HEK293 (cell line): ENCODE data around the gene BAIAP3.
A peak's percentile ranks its signal among the peaks of the same experiment; 100 is the strongest.

Source experiments
- CTCF ChIA-PET: fragments of 350-600 bp; formaldehyde crosslinking; extraction: SDS; loops from one replicate; lab custom pipeline; 2021; ENCODE audit warnings: antibody characterized with exemption; lab: Yijun Ruan, JAX
- POLR2A ChIA-PET: fragments of 300-600 bp; formaldehyde crosslinking; extraction: SDS; loops from one replicate; lab custom pipeline; 2020; ENCODE audit warnings: antibody characterized with exemption, inconsistent platforms; lab: Yijun Ruan, JAX
- H3K27ac ChIP-seq: fragments of 200-500 bp; sonication (Bioruptor generic); 2 replicates; pipeline ENCODE4 v1.5.1; 2014; ENCODE audit warnings: low read depth, low read length, control low read depth, inconsistent platforms; ENCODE audit errors: extremely low read depth
- H3K36me3 ChIP-seq, 2 experiments: fragments of 200-500 bp in 1 of 2; sonication (Bioruptor generic) in 1 of 2; 1 replicate in 1 of 2; 2 replicates in 1 of 2; pipeline ENCODE4 v1.5.1; 2014 to 2017; ENCODE audit warnings: inconsistent platforms in 2 of 2, low read length in 2 of 2; ENCODE audit not compliant: control insufficient read depth in 2 of 2, insufficient read depth in 1 of 2
- H3K4me1 ChIP-seq: fragments of 200-500 bp; sonication (Bioruptor generic); 2 replicates; pipeline ENCODE4 v1.5.1; 2014; ENCODE audit warnings: mild to moderate bottlenecking, low read length, inconsistent platforms; ENCODE audit not compliant: control insufficient read depth, insufficient read depth
- H3K4me3 ChIP-seq: 2 replicates; pipeline ENCODE4 v1.5.1; 2011; ENCODE audit warnings: low read depth, mild to moderate bottlenecking, control low read depth, low read length, moderate library complexity
- H3K9me3 ChIP-seq: fragments of 200-500 bp; sonication (Bioruptor generic); 2 replicates; pipeline ENCODE4 v1.5.1; 2014; ENCODE audit warnings: low read depth, low read length, inconsistent platforms; ENCODE audit not compliant: control insufficient read depth, insufficient read depth
- BCL6B ChIP-seq: fragments of 450-650 bp; formaldehyde crosslinking; IDR thresholded peaks from 2 replicates; pipeline ENCODE4 v1.5.1; 2017; ENCODE audit warnings: missing biosample characterization, missing genetic modification characterization
- GLIS2 ChIP-seq: fragments of 450-650 bp; formaldehyde crosslinking; IDR thresholded peaks from 2 replicates; pipeline ENCODE4 v1.5.1; 2016; ENCODE audit warnings: missing biosample characterization, missing genetic modification characterization
- IKZF3 ChIP-seq: fragments of 450-650 bp; IDR thresholded peaks from 2 replicates; pipeline ENCODE4 v1.5.0; 2018; ENCODE audit warnings: missing biosample characterization, mild to moderate bottlenecking, missing genetic modification characterization, moderate library complexity
- PRDM4 ChIP-seq: fragments of 450-650 bp; formaldehyde crosslinking; IDR thresholded peaks from 2 replicates; pipeline ENCODE4 v1.5.1; 2017; ENCODE audit warnings: missing biosample characterization, missing genetic modification characterization
- SALL2 ChIP-seq: fragments of 450-650 bp; formaldehyde crosslinking; IDR thresholded peaks from 2 replicates; pipeline ENCODE4 v1.5.0; 2017; ENCODE audit warnings: missing biosample characterization, mild to moderate bottlenecking, missing genetic modification characterization, borderline replicate concordance
- SCRT2 ChIP-seq: fragments of 450-650 bp; formaldehyde crosslinking; IDR thresholded peaks from 2 replicates; pipeline ENCODE4 v1.5.1; 2016; ENCODE audit warnings: missing biosample characterization, missing genetic modification characterization
- YY2 ChIP-seq: fragments of 450-650 bp; formaldehyde crosslinking; IDR thresholded peaks from 2 replicates; pipeline ENCODE4 v1.5.1; 2016; ENCODE audit warnings: missing biosample characterization, missing genetic modification characterization
- ZBTB17 ChIP-seq: fragments of 450-650 bp; formaldehyde crosslinking; IDR thresholded peaks from 2 replicates; pipeline ENCODE4 v1.5.1; 2016; ENCODE audit warnings: missing biosample characterization, missing genetic modification characterization
- ZIC2 ChIP-seq: fragments of 450-650 bp; formaldehyde crosslinking; IDR thresholded peaks from 2 replicates; pipeline ENCODE4 v1.5.1; 2016; ENCODE audit warnings: missing biosample characterization, missing genetic modification characterization
- ZNF133 ChIP-seq: fragments of 450-650 bp; formaldehyde crosslinking; IDR thresholded peaks from 2 replicates; pipeline ENCODE4 v1.5.1; 2016; ENCODE audit warnings: missing biosample characterization, missing genetic modification characterization
- ZNF174 ChIP-seq: fragments of 450-650 bp; formaldehyde crosslinking; IDR thresholded peaks from 2 replicates; pipeline ENCODE4 v1.5.0; 2017; ENCODE audit warnings: missing biosample characterization, mild to moderate bottlenecking, missing genetic modification characterization
- ZNF416 ChIP-seq: fragments of 450-650 bp; formaldehyde crosslinking; IDR thresholded peaks from 2 replicates; pipeline ENCODE4 v1.5.1; 2016; ENCODE audit warnings: missing biosample characterization, missing genetic modification characterization
- ZNF621 ChIP-seq: fragments of 450-650 bp; formaldehyde crosslinking; IDR thresholded peaks from 2 replicates; pipeline ENCODE4 v1.5.1; 2017; ENCODE audit warnings: missing biosample characterization, missing genetic modification characterization
- ZNF670 ChIP-seq: fragments of 450-650 bp; formaldehyde crosslinking; IDR thresholded peaks from 2 replicates; pipeline ENCODE4 v1.5.1; 2016; ENCODE audit warnings: missing biosample characterization, missing genetic modification characterization, low read depth
- ZNF776 ChIP-seq: fragments of 450-650 bp; formaldehyde crosslinking; IDR thresholded peaks from 2 replicates; pipeline ENCODE4 v1.5.0; 2017; ENCODE audit warnings: missing biosample characterization, missing genetic modification characterization, borderline replicate concordance
- TF ChIP-seq, protein P1 (sequence below): fragments of 450-650 bp; formaldehyde crosslinking; conservative IDR thresholded peaks from 2 replicates; pipeline ENCODE4 v1.5.1; 2016; ENCODE audit warnings: low read depth, missing biosample characterization, missing genetic modification characterization

Gene BAIAP3

GRCh38 chr16:1326391-1326790 lies 7.1 kb upstream of the BAIAP3 start (continued):
- TF ChIP-seq, protein P1, sequence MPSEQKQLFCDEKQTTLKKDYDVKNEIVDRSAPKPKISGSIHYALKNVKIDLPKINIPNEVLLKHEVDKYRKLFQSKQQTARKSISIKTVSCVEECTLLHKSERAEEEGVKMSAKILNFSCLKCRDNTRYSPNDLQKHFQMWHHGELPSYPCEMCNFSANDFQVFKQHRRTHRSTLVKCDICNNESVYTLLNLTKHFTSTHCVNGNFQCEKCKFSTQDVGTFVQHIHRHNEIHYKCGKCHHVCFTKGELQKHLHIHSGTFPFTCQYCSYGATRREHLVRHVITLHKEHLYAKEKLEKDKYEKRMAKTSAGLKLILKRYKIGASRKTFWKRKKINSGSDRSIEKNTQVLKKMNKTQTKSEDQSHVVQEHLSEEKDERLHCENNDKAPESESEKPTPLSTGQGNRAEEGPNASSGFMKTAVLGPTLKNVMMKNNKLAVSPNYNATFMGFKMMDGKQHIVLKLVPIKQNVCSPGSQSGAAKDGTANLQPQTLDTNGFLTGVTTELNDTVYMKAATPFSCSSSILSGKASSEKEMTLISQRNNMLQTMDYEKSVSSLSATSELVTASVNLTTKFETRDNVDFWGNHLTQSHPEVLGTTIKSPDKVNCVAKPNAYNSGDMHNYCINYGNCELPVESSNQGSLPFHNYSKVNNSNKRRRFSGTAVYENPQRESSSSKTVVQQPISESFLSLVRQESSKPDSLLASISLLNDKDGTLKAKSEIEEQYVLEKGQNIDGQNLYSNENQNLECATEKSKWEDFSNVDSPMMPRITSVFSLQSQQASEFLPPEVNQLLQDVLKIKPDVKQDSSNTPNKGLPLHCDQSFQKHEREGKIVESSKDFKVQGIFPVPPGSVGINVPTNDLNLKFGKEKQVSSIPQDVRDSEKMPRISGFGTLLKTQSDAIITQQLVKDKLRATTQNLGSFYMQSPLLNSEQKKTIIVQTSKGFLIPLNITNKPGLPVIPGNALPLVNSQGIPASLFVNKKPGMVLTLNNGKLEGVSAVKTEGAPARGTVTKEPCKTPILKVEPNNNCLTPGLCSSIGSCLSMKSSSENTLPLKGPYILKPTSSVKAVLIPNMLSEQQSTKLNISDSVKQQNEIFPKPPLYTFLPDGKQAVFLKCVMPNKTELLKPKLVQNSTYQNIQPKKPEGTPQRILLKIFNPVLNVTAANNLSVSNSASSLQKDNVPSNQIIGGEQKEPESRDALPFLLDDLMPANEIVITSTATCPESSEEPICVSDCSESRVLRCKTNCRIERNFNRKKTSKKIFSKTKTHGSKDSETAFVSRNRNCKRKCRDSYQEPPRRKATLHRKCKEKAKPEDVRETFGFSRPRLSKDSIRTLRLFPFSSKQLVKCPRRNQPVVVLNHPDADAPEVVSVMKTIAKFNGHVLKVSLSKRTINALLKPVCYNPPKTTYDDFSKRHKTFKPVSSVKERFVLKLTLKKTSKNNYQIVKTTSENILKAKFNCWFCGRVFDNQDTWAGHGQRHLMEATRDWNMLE (tag by site-specific recombination) = no peak
- no peak for TF ChIP-seq ZNF416 (tag by site-specific recombination)
- TF ChIP-seq YY2 (tag by site-specific recombination) = no peak
- no peak for TF ChIP-seq ZNF776 (tag by site-specific recombination)
- no peak for TF ChIP-seq ZNF621 (tag by site-specific recombination)
- TF ChIP-seq ZNF133 (tag by site-specific recombination) = no peak
- TF ChIP-seq ZBTB17 (tag by site-specific recombination) = no peak
- TF ChIP-seq SALL2 (tag by site-specific recombination) = no peak

DNA sequence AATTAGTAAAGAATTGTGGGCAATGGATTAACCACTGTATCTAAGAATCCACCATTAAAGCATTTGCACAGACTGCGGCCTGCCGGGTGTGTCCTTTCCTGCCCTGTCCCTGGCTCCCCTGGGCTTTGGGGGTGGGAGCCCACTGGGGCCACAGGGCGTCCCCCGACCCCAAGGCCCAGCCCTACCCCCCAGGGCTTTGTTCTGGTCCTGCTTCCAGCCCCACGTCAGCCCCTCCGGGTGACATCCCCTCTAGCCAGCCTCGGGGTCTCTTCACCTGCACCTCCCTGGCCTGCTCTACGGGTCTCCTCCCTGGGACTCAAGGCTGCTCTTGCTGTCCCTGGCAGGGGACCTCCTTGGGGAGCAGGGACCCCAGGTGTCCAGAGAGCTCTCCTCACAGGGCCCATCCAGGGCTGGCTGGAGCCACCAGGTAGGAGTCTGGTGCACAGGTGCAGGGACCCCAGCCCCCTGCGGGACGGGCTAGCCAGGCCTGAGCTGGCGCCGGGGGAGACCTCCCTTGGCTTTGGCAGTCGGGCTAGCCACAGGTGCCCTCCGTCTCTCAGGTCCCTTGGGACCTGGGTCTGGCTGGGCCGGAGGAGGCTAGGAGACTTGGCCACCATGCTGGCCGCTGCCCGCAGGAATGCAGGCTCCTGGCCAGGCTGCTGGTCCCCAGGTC lies 6.4 kb upstream of the BAIAP3 start:
- H3K9me3 ChIP-seq = no peaks in the 10 kb centered on the region
- TF ChIP-seq PRDM4 (tag by site-specific recombination) (no peak), SCRT2 (tag by site-specific recombination) (peak; percentile 59), IKZF3 (tag by site-specific recombination) (no peak), ZNF174 (tag by site-specific recombination) (no peak), ZIC2 (tag by site-specific recombination) (0 out of 2 replicates have a peak, but pooled peaks have one; percentile 11), ZNF670 (no peak), GLIS2 (tag by site-specific recombination) (0 out of 2 replicates have a peak, but pooled peaks have one; percentile 31), BCL6B (tag by site-specific recombination) (no peak)
- TF ChIP-seq, all 188 proteins: peak for 3
- Histone ChIP-seq H3K36me3 (peaks cover 3 to 19% of the 10 kb centered on the region in 2 experiments; a peak in 2 of 3 replicates), H3K27ac (no peak overlapping the region), H3K4me1 (no peaks in the 10 kb centered on the region), H3K4me3 (no peak overlapping the region)
- ChIA-PET CTCF (no interaction called here), POLR2A (interaction anchor here (0.6 to 1.8 kb wide), 4 partner anchors 8 to 231 kb away, joined by 3 to 7 read pairs (median 4); no protein-coding TSS in a partner anchor)
